ENCODE results near the gene BARHL1.

BARHL1 gene

GRCh38 chr9:132587592-132587955 lies 5.2 kb downstream of the BARHL1 start:
- Histone ChIP-seq H3K4me2 (ENCODE audit: low read length) (no peak overlapping the region), H3K27ac (ENCODE audit: low read depth, low read length) (no peak overlapping the region), H3F3A (ENCODE audit: control insufficient read depth, insufficient read depth) (no peaks in the 10 kb centered on the region), H3K4me1 (ENCODE audit: control insufficient read depth, low read length) (no peaks in the 10 kb centered on the region), H3K27me3 (ENCODE audit: control insufficient read depth, low read length) (peaks cover 24% of the 10 kb centered on the region), H3K79me2 (ENCODE audit: control insufficient read depth, low read length) (no peaks in the 10 kb centered on the region), H4K20me1 (ENCODE audit: control insufficient read depth, insufficient read depth, low read depth, low read length) (no peaks in the 10 kb centered on the region), H3K9me2 (replicated peaks; ENCODE audit: control insufficient read depth, low read length) (no peaks in the 10 kb centered on the region), H3K4me3 (ENCODE audit: low read length) (no peak overlapping the region), H3K36me3 (ENCODE audit: control insufficient read depth, low read length) (no peaks in the 10 kb centered on the region), H3K9me3 (ENCODE audit: control insufficient read depth, insufficient read depth, low read length) (no peaks in the 10 kb centered on the region)
- TF ChIP-seq CTCF (IDR thresholded peaks at IDR 0.05; ENCODE audit: low read depth, low read length, poor library complexity, severe bottlenecking) (no peak), EZH2phosphoT487 (IDR thresholded peaks at IDR 0.05; ENCODE audit: borderline replicate concordance, low read length) (no peak)

- Histone ChIP-seq H4K20me1 (ENCODE audit: control insufficient read depth, insufficient read depth, low read depth, low read length) (no peaks in the 10 kb centered on the region), H3K79me2 (ENCODE audit: control insufficient read depth, low read length) (no peaks in the 10 kb centered on the region), H3K4me3 (ENCODE audit: low read length) (no peak overlapping the region), H3K27me3 (ENCODE audit: control insufficient read depth, low read length) (peaks cover 24% of the 10 kb centered on the region), H3F3A (ENCODE audit: control insufficient read depth, insufficient read depth) (no peaks in the 10 kb centered on the region), H3K9me2 (replicated peaks; ENCODE audit: control insufficient read depth, low read length) (no peaks in the 10 kb centered on the region), H3K27ac (ENCODE audit: low read depth, low read length) (no peak overlapping the region), H3K9me3 (ENCODE audit: control insufficient read depth, insufficient read depth, low read length) (no peaks in the 10 kb centered on the region), H3K36me3 (ENCODE audit: control insufficient read depth, low read length) (no peaks in the 10 kb centered on the region), H3K4me2 (ENCODE audit: low read length) (no peak overlapping the region), H3K4me1 (ENCODE audit: control insufficient read depth, low read length) (no peaks in the 10 kb centered on the region)
- TF ChIP-seq EZH2phosphoT487 (IDR thresholded peaks at IDR 0.05; ENCODE audit: borderline replicate concordance, low read length), result no peak
- no peak for TF ChIP-seq CTCF (IDR thresholded peaks at IDR 0.05; ENCODE audit: low read depth, low read length, poor library complexity, severe bottlenecking)
Measured at GRCh38 chr9:132588098-132588497, 5.7 kb downstream of the BARHL1 start.

- Histone ChIP-seq H4K20me1 (ENCODE audit: control insufficient read depth, insufficient read depth, low read depth, low read length) (no peaks in the 10 kb centered on the region), H3K27me3 (ENCODE audit: control insufficient read depth, low read length) (peaks cover 23% of the 10 kb centered on the region), H3K4me2 (ENCODE audit: low read length) (no peak overlapping the region), H3K36me3 (ENCODE audit: control insufficient read depth, low read length) (no peaks in the 10 kb centered on the region), H3K79me2 (ENCODE audit: control insufficient read depth, low read length) (no peaks in the 10 kb centered on the region), H3K4me1 (ENCODE audit: control insufficient read depth, low read length) (no peaks in the 10 kb centered on the region), H3K9me2 (replicated peaks; ENCODE audit: control insufficient read depth, low read length) (no peaks in the 10 kb centered on the region), H3F3A (ENCODE audit: control insufficient read depth, insufficient read depth) (no peaks in the 10 kb centered on the region), H3K27ac (ENCODE audit: low read depth, low read length) (no peak overlapping the region), H3K4me3 (ENCODE audit: low read length) (no peak overlapping the region), H3K9me3 (ENCODE audit: control insufficient read depth, insufficient read depth, low read length) (no peaks in the 10 kb centered on the region)
- TF ChIP-seq CTCF (IDR thresholded peaks at IDR 0.05; ENCODE audit: low read depth, low read length, poor library complexity, severe bottlenecking) (no peak), EZH2phosphoT487 (IDR thresholded peaks at IDR 0.05; ENCODE audit: borderline replicate concordance, low read length) (no peak)
Measured at GRCh38 chr9:132588501-132589147, 6.2 kb downstream of the BARHL1 start.

Measured in DOHH2 (cell line).